NCI-H187 (cell line): ENCODE results near the gene OCA2.

Experiments used
- DNase-seq, 2 experiments: peaks; one replicate each; lab custom pipeline; 2025; lab: John Stamatoyannopoulos, UW

The OCA2 gene

DNA sequence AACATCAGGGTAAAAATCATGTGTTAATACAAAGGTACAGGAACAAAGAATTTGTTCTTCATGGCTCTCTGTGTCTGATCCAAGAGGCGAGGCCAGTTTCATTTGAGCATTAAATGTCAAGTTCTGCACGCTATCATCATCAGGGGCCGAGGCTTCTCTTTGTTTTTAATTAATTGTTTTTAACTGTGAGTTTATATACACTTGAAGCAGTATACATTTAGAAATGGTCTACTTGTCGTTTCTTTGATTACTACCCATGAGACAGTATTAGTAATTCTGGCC lies 21.2 kb upstream of the OCA2 start:
- no peak for DNase-seq

DNA sequence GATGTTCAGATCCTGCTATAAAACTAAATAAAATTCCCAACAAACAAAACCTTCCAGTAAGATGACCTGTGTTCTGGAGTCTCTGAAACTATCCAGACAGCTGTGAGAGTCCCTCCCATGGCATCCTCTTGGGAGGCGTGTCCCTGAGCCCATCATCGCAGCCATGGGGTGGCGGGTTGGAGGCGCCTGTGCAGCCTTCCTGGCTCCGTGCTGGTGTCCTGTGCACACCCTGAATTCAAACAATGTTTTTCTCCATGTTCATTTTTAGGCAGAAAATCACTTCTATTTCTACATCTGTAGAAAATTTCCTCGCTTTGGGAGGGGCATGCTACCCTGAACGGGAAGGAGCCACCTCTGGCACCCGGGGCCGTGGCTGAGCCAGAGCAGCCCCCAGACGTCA lies 19.4 kb upstream of the OCA2 start:
- DNase-seq: no peak

DNA sequence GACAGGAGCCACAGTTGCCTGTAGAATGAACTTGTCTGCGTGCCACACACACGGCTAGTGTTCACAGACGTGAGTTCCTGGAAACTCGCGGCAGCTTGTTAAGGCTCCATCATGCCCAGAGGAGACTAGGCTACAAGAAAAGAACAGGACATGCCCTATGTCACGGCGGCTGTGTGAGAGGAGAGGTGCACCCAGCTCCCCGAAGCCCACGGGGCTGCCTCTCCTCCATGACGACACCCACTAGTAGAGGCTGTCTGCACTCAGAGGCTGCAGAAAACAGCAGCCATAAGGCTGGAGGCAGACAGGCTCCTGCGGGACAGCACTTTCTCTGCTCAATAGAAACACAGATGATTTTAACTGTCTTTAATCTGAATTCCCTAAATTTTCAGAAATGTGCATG lies 19.0 kb upstream of the OCA2 start:
- DNase-seq: no peak

DNA sequence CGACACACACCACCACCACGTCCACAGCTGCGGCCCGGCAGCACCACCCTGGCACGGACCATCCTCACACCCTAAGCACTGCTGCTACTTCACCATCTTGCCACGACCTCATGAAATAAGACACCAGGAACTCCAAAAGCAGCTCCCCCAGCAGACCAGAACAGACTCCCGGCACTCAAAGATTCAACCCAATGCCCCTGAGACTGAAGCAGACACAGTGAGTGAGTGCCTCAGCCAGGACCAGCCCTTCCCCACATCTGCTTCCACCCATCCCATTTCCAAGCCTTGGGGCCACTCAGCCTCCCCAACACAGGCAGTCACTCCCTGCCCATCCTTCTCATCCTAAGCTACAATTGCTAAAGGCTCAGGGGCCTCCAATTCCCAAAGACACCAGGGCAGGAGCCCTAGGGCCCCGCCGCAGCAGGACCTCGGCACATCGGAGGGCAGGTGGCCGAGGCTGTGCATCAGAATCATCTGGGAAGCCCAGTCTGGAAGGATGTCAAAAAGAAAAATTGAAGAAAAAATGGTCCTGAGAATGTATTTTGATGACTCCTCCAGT lies 18.4 kb upstream of the OCA2 start:
- DNase-seq: no peak

DNA sequence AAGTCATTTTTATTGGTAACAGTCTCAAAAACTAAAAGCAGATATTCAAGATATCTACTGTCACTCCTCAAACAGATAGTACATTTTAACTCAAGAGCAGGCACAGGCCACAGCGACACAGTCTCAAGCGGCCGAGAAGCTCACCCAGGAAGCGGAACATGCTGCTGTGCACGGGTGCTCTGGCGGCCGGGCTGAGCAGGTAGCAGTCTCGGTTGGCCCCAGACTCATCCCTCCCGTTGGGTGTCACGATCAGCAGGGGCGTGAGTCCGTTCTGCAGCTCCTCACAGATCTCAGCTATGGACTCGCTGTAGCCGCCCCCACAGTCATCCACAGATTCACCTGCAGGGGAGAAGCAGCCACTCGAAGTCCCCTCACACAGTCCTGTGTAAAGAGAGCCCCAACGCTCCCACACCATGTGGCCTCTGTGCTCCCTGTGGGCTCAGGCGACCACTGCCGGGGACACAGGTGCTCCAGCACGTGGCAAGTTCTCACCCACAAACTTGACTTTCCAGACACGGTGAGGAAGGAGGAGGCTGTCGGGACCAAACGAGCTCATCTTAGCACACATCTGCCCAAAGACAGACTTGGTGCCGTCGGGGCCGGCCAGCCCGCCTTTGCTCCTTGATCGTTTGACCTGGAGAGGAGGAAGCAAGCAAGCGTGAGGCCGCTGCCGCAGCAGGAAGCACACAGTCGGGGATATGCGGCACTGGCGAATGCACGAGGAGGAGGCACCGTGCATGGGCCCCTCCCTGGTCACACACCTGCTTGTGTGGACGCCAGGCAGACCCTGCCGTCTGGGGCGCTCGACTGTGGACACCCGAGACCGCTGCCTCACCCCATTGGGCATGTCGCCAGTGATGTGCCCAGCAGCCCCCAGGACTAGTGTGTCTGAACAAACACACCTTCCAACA lies 17.7 kb upstream of the OCA2 start:
- DNase-seq: no peak

DNA sequence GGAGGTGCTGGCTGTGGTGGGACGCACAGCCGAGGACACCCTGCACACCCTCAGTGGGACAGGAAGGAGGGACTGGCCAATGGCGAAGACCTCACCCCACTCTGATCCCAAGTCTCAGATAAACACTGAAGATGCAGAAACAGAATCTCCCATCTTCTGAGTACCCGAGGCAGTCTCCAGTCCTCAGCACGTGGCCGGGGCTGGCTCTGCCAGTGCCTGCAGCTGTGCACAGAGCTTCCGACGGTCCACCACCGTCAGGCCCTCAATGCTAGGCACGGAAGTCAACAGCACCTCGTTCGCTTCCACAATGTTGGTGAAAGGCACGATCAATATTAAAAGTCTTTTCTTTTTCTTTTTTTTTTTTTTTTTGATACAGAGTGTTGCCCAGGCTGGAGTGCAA lies 16.8 kb upstream of the OCA2 start:
- no peak for DNase-seq

DNA sequence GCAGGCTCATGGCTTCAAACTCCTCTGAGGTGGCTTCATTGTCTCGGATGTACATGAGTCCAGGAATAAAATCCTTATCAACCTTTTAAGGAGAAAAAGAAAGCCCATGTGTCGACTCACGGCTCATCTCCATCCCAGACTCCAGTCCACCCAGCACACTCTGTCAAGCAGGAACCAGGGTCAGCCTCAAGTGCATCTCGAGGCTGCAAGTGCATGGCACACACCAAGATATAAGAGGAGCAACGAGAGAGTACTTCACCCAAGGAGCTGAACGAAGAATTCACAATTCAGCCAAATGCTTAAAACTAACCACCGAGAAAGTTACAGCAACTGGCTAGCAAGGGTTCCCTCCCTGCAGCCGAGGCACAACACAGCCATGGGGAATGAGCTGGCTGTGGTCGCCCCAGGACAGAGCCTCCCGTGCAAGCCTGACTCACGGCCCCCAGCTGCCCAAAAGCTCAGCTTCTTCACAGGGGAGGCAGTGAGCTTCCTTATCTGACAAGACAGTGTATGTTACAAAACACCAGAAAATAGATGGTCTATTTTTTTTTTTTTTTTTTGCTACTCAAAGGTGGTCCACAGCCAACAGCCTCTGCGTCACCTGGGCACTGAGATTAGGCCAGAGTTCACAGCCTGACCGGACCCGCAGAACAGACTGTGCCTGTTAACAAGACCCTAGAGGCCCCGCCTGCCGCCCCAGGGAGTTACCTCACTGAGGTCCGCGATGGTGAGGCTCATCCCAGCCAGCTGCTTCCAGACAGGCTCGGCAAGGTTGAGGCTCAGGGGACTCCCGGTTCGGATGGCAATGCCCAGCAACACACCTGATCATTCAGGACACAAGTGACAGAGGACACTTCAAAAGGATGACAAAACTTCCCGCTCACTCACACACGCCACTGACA lies 15.9 kb upstream of the OCA2 start:
- no peak for DNase-seq

DNA sequence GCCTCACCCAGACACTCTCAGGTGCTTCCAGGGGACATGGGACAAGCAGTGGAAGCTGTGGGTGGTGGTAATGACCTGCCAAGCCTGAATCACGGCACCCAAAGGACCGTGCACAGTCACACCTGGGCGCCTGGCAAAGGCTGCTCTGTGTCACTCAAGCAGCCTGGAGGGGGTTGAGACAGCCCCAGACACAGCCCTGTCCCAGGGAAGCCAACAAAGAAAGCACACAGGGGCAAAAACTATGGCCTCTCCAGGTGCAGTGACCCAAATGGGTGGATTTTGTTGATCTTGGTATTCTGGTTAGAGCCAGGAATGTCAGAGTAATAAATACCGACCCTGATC lies 15.0 kb upstream of the OCA2 start:
- no peak for DNase-seq

DNA sequence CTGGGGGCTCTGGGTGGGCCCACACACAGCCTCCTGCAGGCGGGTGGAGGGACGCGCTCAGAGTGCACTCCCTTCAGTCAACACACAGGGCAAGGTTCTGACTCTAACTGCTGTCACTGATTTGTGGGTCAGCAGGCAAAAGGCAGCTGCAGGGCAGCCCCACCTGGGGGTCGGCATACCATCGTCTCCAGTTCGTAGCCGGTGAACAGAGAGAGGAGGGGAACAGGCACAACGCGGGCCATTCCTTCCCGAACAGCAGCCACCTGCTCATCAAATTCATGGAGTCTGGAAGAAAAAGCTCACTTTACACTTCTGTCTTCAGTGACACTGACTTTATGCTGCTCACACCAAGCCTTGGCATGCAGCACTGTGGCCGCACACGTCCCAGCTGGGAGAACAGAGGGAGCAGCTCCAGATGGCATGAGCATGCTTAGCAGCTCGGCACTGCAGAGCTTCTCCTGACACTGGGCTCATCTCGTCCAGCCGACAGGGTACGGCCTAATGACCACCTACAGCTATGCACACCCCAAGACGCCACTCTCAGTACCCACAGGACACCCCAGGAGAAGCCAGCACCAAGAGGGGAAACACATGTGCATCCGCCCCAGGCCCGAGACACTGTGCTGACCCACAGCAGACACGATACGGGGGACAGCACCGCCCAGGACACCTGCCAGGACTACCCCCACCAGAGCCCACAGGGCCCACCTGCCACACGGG lies 14.4 kb upstream of the OCA2 start:
- DNase-seq: no peak

DNA sequence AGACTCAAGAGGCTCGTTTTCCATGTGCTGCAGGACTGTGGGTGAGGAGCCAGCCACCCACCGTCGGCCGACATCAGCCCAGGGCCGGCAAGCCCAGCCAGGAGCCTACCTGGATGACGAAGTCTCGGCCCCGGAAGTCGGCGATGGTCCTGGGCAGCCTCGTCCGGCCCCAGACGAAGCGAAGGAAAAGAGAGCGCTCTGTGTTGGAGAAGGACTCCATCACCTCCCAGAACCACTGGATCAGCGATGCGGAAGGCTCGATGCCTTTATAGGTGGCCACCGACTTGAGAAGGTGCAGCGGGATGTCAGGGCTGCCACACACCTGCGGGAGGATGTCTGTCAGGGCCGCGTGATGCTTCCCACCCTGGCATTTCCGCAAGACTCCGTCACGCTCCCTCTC lies 13.8 kb upstream of the OCA2 start:
- no peak for DNase-seq

DNA sequence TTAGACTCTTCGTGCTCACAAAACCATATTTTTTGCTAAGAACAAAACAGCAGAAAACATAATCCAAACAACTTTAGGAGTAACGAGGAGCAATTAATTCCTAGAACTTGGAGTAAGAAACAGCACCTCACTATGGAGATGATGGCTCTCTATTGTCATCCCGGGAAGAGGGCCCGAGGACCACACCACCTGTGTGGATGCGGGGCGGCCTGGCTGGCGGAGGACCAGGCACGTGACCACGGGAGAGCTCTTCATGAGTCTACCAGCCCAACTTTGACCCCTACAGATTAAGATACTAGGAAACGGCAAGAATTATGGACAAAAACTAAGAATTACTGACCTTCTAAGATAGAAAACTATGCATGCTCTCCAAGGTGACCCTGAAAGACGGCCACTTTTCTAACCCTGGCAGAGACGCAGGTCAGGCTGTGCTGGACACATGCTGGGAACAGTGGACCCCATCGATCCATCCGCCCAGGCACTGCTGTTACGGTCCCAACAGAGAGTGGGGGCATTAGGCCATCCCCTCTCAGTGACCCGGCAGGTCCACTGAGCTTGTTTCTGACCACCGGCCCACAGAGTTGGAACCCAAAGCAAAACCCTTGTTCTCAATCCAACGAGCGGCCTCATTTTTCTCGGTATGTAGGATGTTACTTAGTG lies 13.1 kb upstream of the OCA2 start:
- no peak for DNase-seq

DNA sequence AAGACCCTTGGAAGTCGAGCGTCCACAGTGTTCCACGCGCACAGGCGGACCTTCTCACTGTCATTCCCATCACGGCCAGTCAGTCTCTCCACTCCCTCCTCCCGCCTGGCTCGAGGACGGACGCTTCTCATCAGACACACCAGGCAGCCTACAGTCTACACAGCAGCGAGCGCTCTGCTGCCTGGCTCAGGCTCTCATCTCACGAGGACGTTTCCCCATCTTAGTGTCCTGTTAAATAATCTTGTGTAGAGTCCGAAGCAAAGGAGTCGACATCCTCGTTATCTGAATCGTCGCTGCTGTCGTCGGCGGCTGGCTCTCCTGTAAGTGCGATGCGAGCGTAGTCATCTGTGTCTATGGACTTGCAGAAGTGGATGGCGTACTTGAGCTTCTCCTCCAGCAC lies 12.4 kb upstream of the OCA2 start:
- DNase-seq: no peak

DNA sequence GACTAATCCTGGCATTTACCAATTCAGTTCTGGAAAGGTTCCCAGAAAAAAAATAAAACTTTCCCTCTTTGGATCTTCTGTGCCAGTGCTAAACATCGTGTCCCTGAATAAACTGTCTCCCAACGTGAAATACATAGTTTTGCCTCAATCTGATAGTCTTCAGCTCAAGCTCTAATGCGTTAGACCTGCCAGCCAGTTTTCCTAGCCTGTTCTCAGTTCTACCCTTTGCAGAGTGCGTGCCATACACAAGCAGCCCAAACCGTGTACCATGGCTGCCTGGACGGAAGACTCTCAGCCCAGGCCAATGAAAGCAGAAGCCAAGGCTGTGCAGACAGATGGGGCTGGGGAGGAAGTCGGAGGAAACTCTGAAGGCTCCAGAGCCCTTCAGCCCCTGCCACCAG lies 11.4 kb upstream of the OCA2 start:
- DNase-seq: no peak

DNA sequence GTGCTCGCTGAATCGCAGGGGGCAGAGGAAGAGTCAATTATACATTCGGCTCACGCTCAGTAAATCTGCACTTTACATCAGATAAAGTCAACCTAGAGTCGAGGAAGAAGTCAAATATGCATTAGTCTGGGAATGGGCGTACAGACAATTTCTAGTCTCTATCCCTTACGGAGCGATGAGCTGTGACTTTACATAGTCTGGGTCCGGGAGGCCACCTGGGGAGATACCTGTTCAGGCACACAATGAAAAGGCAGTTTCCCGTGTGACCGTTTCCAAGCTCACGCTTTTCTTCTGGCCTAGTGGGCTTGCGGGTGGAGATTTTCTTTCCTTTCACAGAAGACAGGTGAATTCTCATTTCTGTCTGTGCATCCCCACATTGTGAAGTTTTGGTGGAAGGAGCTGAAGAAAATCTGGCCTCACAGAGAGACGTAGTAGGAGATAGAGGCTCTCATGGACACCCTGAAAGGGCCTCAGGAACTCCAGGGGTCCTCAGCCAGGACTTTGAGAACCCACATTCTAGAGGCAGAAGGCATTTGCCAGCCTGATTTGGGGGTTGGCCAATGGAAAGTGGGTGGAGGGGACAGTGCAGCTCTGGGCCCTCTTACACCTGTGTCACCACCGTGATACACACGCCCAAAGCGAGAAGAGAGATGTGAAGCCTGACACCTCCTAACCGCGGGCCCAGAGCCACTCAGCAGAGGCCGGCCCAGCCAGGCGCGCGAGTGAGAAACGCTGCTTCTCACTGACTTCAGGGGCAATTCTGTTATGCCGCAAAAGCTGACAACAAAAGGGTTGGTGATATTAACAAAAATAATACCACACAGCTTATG lies 10.7 kb upstream of the OCA2 start:
- no peak for DNase-seq

DNA sequence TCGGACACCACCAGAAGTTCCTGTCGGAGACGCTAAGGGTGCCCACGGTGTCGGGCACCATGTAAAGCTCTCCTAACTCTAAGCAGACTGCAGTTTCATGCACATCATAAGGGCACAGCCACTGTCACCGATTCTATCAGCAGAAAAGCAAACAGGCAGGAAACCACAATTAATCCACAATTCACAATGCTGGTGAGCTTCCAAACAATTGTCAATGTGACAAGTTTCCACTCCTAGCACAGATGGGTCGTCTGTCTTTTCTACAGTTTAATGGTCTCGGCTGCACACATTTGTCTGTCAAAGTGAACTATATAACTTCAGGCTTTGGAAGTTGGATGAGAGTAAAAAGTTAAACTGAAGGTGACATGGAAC lies 8.8 kb upstream of the OCA2 start:
- no peak for DNase-seq

DNA sequence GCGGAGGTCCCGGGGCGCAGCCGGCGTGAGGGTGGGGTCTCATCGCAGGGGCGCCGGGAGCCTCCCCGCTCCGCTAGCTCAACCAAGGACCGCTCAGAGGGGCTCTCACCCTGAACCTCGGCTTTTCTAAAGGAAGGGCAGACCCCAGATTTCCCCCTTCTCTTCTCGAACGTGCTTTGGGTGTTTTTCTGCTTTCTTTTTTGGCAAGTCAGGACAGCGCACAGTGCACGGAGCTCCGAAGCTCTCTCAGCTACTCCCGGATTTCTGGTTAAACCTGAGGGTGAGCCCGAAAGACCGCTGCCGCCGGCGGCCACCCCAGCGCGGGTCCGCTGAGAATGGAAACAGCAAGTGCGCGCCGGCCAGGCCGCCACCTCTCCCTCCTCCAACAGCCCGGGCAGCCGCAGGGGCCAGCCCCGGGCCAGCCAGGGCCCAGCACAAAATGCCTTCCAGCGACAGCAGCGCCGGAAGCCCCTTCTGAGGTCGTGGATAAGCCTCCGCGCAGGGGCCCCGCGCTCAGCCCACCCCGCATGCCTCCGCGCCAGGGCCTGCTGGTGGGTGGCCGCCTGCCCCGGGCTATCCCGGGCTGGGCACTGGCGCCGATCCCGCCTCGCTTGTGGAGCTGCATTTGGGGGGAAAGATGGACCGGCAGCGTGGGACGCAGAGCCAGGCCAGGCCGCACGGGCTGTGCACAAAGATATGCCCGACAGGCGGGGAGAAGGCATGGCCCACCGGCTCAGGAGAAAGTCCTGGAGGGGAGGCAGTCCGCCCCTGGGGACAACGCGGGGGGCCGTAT lies 8.2 kb upstream of the OCA2 start:
- no peak for DNase-seq

DNA sequence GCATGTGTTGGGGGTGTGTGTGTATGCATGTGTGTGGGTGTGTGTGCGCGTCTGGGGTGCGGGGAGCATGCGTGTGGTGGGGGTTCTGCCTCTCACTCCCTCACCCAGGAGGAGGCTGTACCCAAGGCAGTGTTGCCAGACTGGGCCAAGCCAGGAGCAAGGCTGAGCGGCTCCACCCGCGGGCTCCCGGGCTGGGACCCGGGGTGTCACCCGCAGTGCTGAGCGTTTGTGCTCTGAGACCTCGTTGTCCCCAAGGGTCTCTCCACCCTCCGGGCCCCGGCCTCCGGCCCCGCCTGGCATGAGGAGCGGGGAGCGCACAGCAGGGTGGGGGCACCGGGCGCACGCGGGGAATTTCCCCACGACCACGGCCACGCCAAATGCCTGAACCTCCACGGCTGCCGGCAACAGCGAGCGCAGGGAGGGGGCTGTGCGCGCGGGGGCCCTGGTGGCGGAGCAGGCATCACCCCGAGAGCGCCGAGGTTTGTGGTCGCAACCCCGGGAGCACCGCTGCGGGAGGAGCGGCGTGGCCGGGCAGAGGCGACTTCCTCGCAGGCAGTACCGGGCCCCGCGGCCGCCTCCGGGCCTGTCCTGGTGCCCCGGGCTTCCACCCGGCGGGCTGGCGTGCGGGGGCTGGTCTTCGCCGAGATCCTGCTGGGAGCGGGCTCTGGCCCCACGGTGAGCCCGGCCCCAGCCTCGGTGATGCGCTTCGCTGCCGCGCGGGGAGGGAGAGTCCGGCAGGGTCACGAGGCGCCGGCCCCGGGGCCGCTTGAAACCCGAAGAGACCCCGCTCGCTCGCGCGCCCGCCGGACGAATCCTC lies 7.4 kb upstream of the OCA2 start:
- no peak for DNase-seq

DNA sequence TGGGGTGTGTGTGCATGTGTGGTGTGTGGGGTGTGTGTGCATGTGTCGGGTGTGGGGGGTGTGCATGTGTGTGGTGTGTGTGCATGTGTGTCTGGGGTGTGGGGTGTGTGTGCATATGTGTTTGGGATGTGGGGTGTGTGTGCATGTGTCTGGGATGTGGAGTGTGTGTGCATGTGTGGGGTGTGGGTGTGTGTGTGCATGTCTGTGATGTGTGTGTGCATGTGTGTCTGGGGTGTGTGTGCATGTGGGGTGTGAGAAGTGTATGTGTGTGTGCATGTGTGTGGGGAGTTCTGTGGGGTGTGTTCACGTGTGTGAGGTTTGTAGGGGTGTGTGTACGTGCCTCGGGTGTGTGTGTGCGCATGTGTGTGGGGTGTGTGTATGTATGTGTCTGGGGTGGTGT lies 6.7 kb upstream of the OCA2 start:
- DNase-seq: no peak

DNA sequence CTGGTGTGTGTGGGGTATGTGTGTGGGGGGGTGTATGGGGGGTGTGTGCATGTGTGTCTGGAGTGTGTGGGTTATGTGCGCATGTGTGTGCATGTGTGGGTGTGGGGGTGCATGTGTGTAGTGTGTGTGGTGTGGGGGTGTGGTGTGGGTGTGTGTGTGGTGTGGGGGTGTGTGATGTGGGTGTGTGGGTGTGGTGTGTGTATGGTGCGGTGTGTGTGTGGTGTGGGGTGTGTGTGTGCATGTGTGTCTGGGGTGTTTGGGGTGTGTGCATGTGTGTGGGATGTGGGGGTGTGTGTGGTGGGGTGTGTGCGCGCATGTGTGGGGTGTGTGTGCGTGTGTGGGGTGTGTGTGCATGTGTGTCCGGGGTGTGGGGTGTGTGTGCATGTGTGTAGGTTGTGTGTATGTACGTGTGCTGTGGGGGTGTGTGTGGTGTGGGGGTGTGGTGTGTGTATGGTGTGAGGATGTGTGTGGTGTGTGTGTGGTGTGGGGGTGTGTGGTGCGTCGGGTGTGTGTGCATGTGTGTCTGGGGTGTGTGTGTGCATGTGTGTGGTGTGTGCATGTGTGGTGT lies 6.2 kb upstream of the OCA2 start:
- DNase-seq: no peak
